Activated CD4-positive, CD25-positive, alpha-beta regulatory T cell treated with anti-CD3 and anti-CD28 coated beads, Interleukin-2, amount 50 U/mL, for 16 hours (primary cell): ENCODE measurements around the gene NUP62CL.
A peak's percentile ranks its signal among the peaks of the same experiment; 100 is the strongest.
"Not testable (repeated sequence)": the region's sequence is repeated elsewhere in the genome, so short reads cannot be mapped to it uniquely, and the experiment has no call there.

Experiments used
- DNase-seq: peaks from one replicate; pipeline ENCODE4 v3.0.0-alpha.2; 2020; ENCODE audit warnings: low read depth, low spot score

NUP62CL gene

GRCh38 chrX:107205770-107206696, at the start of gene NUP62CL, which contains the start of gene DNAAF6:
TSS of gene NUP62CL (minus strand) at chrX:107206433. CDS start at chrX:107175146, 31,287 bp downstream.
TSS of gene DNAAF6 (plus strand) at chrX:107206611. CDS start at chrX:107212876, 6,265 bp downstream.
- DNase-seq: peak; percentile 12

GRCh38 chrX:107228486-107228819, 22.2 kb upstream of the NUP62CL start:
- DNase-seq: no peak

- DNase-seq: no peak
Measured at GRCh38 chrX:107227780-107228485, 21.7 kb upstream of the NUP62CL start.

- DNase-seq: no peak
Measured at GRCh38 chrX:107226757-107227156, 20.5 kb upstream of the NUP62CL start.

- no peak for DNase-seq
Measured at GRCh38 chrX:107213477-107213876, 7.2 kb upstream of the NUP62CL start.

GRCh38 chrX:107207943-107208342, 1.7 kb upstream of the NUP62CL start:
- DNase-seq: no peak

- no peak for DNase-seq
Measured at GRCh38 chrX:107207089-107207488, 856 bp upstream of the NUP62CL start.

GRCh38 chrX:107206697-107207065, 448 bp upstream of the NUP62CL start:
- DNase-seq: no peak

- DNase-seq: no peak
Measured at GRCh38 chrX:107204068-107204605, 2.1 kb downstream of the NUP62CL start.

GRCh38 chrX:107199491-107199890, 6.7 kb downstream of the NUP62CL start:
- DNase-seq: no peak

- not testable (repeated sequence) for DNase-seq
Measured at GRCh38 chrX:107198074-107198473, 8.2 kb downstream of the NUP62CL start.

GRCh38 chrX:107197319-107197718, 8.9 kb downstream of the NUP62CL start:
- DNase-seq: no peak

- DNase-seq: no peak
Measured at GRCh38 chrX:107171369-107172102, 34.7 kb downstream of the NUP62CL start.

- no peak for DNase-seq
Measured at GRCh38 chrX:107168712-107169111, 37.5 kb downstream of the NUP62CL start.

- DNase-seq: no peak
Measured at GRCh38 chrX:107168257-107168656, 38.0 kb downstream of the NUP62CL start.

- DNase-seq: no peak
Measured at GRCh38 chrX:107167163-107167921, 38.9 kb downstream of the NUP62CL start.

GRCh38 chrX:107157618-107158017, 48.6 kb downstream of the NUP62CL start:
- not testable (repeated sequence) for DNase-seq

- not testable (repeated sequence) for DNase-seq
Measured at GRCh38 chrX:107155621-107156430, 50.4 kb downstream of the NUP62CL start.

GRCh38 chrX:107154787-107155620, 51.2 kb downstream of the NUP62CL start:
- no peak for DNase-seq
